Endodermal cell (in vitro differentiated cells): ENCODE data around the gene CLDN6. TPM values are rescaled to one million over a fixed set of nuclear protein-coding genes. Genes with fewer than 3 reads are reported as not detected.

ENCODE experiments used
- DNase-seq: peaks from one replicate; pipeline ENCODE4 v3.0.0-alpha.2; 2017
- H3K27ac ChIP-seq: 2 replicates; pipeline ENCODE4 v1.5.1; 2013; ENCODE audit warnings: mild to moderate bottlenecking, low read depth, low read length, moderate library complexity
- H3K27me3 ChIP-seq: 2 replicates; pipeline ENCODE4 v1.6.1; 2013; ENCODE audit warnings: mild to moderate bottlenecking, low read length, moderate library complexity; ENCODE audit not compliant: insufficient read depth, control insufficient read depth, poor library complexity, severe bottlenecking
- H3K36me3 ChIP-seq: 2 replicates; pipeline ENCODE4 v1.7.0; 2013; ENCODE audit warnings: mild to moderate bottlenecking, low read length, moderate library complexity; ENCODE audit not compliant: control insufficient read depth, insufficient read depth
- H3K4me1 ChIP-seq: one replicate; pipeline ENCODE4 v1.7.0; 2013; ENCODE audit warnings: low read length; ENCODE audit not compliant: control insufficient read depth, insufficient read depth
- H3K4me3 ChIP-seq: 2 replicates; pipeline ENCODE4 v1.5.1; 2013; ENCODE audit warnings: mild to moderate bottlenecking, low read length, moderate library complexity
- H3K9ac ChIP-seq: 2 replicates; pipeline ENCODE4 v1.6.1; 2013; ENCODE audit warnings: mild to moderate bottlenecking, low read length, moderate library complexity; ENCODE audit not compliant: poor library complexity, severe bottlenecking; ENCODE audit errors: extremely low read depth
- H3K9me3 ChIP-seq: 2 replicates; pipeline ENCODE4 v1.6.1; 2013; ENCODE audit warnings: mild to moderate bottlenecking, low read length, moderate library complexity; ENCODE audit not compliant: control insufficient read depth
- H3K27ac Mint-ChIP-seq: 2 replicates; pipeline ENCODE4 v1.8.0; 2020; ENCODE audit warnings: mixed read lengths
- H3K27me3 Mint-ChIP-seq: 2 replicates; pipeline ENCODE4 v1.8.0; 2021; ENCODE audit warnings: mild to moderate bottlenecking, mixed read lengths; ENCODE audit not compliant: insufficient read depth
- H3K36me3 Mint-ChIP-seq: 2 replicates; pipeline ENCODE4 v1.8.0; 2020; ENCODE audit warnings: low read depth, mixed read lengths
- H3K4me1 Mint-ChIP-seq: 2 replicates; pipeline ENCODE4 v1.8.0; 2020; ENCODE audit warnings: mixed read lengths
- H3K4me3 Mint-ChIP-seq: 2 replicates; pipeline ENCODE4 v1.8.0; 2020; ENCODE audit warnings: mild to moderate bottlenecking, moderate library complexity, mixed read lengths
- H3K9me3 Mint-ChIP-seq: 2 replicates; pipeline ENCODE4 v1.8.0; 2020; ENCODE audit warnings: mild to moderate bottlenecking, mixed read lengths
- CTCF ChIP-seq: fragments of 200-600 bp; sonication (generic); conservative IDR thresholded peaks from 2 replicates; pipeline ENCODE4 v1.5.0; 2021; ENCODE audit warnings: antibody characterized with exemption, mild to moderate bottlenecking
- WGBS, 2 experiments: methylation state at CpG; one replicate each; pipeline versions ENCODE4 v1.1.5 to v1.1.7; 2013; ENCODE audit warnings: missing lambda C conversion rate in 2 of 2, mixed read lengths in 1 of 2; ENCODE audit not compliant: insufficient coverage in 1 of 2, insufficient read length in 1 of 2; 5-methylcytosine and 5-hydroxymethylcytosine counted together
- total RNA-seq, 2 donors: library from RNA; stranded (reverse); fragmentation: NEBNext Ultra II Directional in 1 of 2; extraction: Animal tissue kit (Norgen Biotek cat#: 25700) in 1 of 2; gene quantifications; 2 replicates in 1 of 2; 3 replicates in 1 of 2; pipeline ENCODE4 v1.2.1, GENCODE V29; 2021

The CLDN6 gene
- total RNA-seq, 2 donors from 2014 or later: 404 to 572 TPM

DNA sequence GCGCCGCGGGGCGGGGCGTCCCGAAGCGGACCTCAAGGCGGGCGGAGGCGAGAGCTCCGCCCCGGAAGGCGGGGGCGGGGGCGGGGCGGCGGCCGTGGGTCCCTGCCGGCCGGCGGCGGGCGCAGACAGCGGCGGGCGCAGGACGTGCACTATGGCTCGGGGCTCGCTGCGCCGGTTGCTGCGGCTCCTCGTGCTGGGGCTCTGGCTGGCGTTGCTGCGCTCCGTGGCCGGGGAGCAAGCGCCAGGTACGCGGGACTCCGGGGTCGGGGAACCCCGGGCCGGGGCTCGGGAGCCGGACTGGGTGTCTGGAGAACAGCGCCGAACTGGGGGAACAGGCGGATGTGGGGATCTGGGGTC is 2.2 kb upstream of the CLDN6 start, which contains the start of gene TNFRSF12A:
Gene TNFRSF12A (plus strand): TSS at position 122 of the 357 bp plus-strand sequence. CDS start 30 bp downstream, at position 152.
- H3K27ac ChIP-seq: peak within 1 kb of the TSS; percentile 95
- WGBS, 2 experiments: 0% methylated on average over 5 to 49 of the region's 49 CpGs
- H3K4me3 Mint-ChIP-seq: peak within 1 kb of the TSS; percentile 83
- H3K36me3 Mint-ChIP-seq: peaks cover 19% of the 10 kb centered on the region
- peaks cover 19% of the 10 kb centered on the region for H3K36me3 ChIP-seq
- no peaks in the 10 kb centered on the region for H3K27me3 Mint-ChIP-seq
- peaks cover 33% of the 10 kb centered on the region for H3K4me1 Mint-ChIP-seq
- no peaks in the 10 kb centered on the region for H3K9me3 Mint-ChIP-seq
- DNase-seq: peak; percentile 91
- no peaks in the 10 kb centered on the region for H3K27me3 ChIP-seq
- peak within 1 kb of the TSS; percentile 97 for H3K4me3 ChIP-seq
- peak; percentile 29 for TF ChIP-seq CTCF
- peaks cover 12% of the 10 kb centered on the region for H3K4me1 ChIP-seq
- peak within 1 kb of the TSS; percentile 99 for H3K9ac ChIP-seq
- peak within 1 kb of the TSS; percentile 99 for H3K27ac Mint-ChIP-seq
- no peaks in the 10 kb centered on the region for H3K9me3 ChIP-seq

- DNase-seq: no peak
- H3K4me1 ChIP-seq: peaks cover 12% of the 10 kb centered on the region
- WGBS, 2 experiments: 48 to 49% methylated on average over 32 to 39 of the region's 40 CpGs
- TF ChIP-seq CTCF: no peak
- H3K9me3 ChIP-seq: no peaks in the 10 kb centered on the region
- peaks cover 38% of the 10 kb centered on the region for H3K4me1 Mint-ChIP-seq
- no peaks in the 10 kb centered on the region for H3K27me3 Mint-ChIP-seq
- H3K9ac ChIP-seq: no peak overlapping the region
- no peaks in the 10 kb centered on the region for H3K27me3 ChIP-seq
- peak overlapping the region; percentile 97 for H3K4me3 ChIP-seq
- peak overlapping the region; percentile 83 for H3K4me3 Mint-ChIP-seq
- H3K27ac Mint-ChIP-seq: peak overlapping the region; percentile 99
- H3K27ac ChIP-seq: no peak overlapping the region
- no peaks in the 10 kb centered on the region for H3K9me3 Mint-ChIP-seq
- H3K36me3 ChIP-seq: peaks cover 24% of the 10 kb centered on the region
- H3K36me3 Mint-ChIP-seq: peaks cover 24% of the 10 kb centered on the region
Observed at GRCh38 chr16:3019594-3020246, 1.7 kb upstream of the CLDN6 start.

DNA sequence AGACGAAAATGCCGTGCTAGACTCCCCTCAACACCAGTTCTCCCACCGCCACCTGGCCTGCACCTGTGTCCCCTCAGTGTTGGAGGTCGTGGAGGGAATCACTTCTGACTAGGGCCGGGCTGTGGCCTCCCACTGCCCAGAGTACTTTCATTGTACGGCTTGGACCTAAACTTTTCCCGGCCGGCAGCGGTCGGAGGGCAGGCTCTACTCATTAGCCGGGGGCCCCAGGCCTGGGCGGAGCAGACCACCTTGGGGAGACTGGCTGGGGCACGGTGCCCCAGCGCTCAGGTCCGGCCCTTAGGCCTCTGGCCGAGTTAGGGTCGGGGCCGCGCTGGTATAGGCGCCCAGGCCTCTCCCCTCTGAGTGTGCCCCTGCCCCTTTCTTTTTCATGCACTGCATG is 639 bp downstream of the CLDN6 start:
- Histone ChIP-seq H3K9ac (peak overlapping the region; percentile 93), H3K27me3 (no peaks in the 10 kb centered on the region), H3K9me3 (no peaks in the 10 kb centered on the region), H3K4me3 (peak overlapping the region; percentile 97), H3K36me3 (peaks cover 20% of the 10 kb centered on the region), H3K27ac (no peak overlapping the region), H3K4me1 (peaks cover 8% of the 10 kb centered on the region)
- H3K4me3 Mint-ChIP-seq: peak overlapping the region; percentile 88
- H3K4me1 Mint-ChIP-seq: peaks cover 46% of the 10 kb centered on the region
- H3K36me3 Mint-ChIP-seq: peaks cover 25% of the 10 kb centered on the region
- H3K27me3 Mint-ChIP-seq: peaks cover 13% of the 10 kb centered on the region
- WGBS, 2 experiments: 1 to 2% methylated on average over 13 to 20 of the region's 20 CpGs
- no peaks in the 10 kb centered on the region for H3K9me3 Mint-ChIP-seq
- no peak for DNase-seq
- H3K27ac Mint-ChIP-seq: peak overlapping the region; percentile 91
- TF ChIP-seq CTCF: no peak
